ENCODE measurements around the gene SPATA6L. TPM values are rescaled to one million over a fixed set of nuclear protein-coding genes. Genes with fewer than 3 reads are reported as not detected.

Gene SPATA6L
- total and polyA plus RNA-seq, 10 of the 15 experiments (the other 5 are each of a cell fraction or from before 2014, with no cell fraction given): 0.37 to 1.6 (median 0.91) TPM

DNA sequence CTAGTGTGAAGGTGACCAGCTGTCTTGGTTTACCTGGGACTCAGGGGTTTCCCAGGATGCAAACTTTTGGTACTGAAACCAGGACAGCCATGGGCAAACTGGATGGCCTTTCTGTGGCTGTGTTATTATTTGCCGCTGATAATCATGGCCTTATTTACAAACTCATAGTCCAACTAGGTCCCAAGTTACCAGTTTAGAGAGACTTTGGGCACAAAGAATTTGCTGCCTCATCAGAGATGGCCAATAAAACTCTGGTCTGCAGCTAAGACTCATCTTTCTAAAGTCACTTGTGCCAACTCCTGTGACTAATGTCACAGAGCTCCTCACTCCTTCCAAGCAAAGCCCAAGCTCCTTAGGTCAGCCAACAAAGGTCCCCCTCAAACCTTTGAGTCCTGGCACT is 51.7 kb downstream of the SPATA6L start:
- no peak overlapping the region for H3K4me3 ChIP-seq
- TF ChIP-seq NR2F1 (conservative IDR thresholded peaks at IDR 0.05): no peak
- TF ChIP-seq, protein P1, sequence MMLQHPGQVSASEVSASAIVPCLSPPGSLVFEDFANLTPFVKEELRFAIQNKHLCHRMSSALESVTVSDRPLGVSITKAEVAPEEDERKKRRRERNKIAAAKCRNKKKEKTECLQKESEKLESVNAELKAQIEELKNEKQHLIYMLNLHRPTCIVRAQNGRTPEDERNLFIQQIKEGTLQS (IDR thresholded peaks at IDR 0.05; ENCODE audit: borderline replicate concordance, extremely low read depth, low read depth, low read length): no peak
- no peak for TF ChIP-seq POLR2A (IDR thresholded peaks at IDR 0.05; ENCODE audit: low read depth, low read length)
- no peak for TF ChIP-seq YBX1 (IDR thresholded peaks at IDR 0.05)
- TF ChIP-seq, protein P2, sequence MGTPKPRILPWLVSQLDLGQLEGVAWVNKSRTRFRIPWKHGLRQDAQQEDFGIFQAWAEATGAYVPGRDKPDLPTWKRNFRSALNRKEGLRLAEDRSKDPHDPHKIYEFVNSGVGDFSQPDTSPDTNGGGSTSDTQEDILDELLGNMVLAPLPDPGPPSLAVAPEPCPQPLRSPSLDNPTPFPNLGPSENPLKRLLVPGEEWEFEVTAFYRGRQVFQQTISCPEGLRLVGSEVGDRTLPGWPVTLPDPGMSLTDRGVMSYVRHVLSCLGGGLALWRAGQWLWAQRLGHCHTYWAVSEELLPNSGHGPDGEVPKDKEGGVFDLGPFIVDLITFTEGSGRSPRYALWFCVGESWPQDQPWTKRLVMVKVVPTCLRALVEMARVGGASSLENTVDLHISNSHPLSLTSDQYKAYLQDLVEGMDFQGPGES (IDR thresholded peaks at IDR 0.05): no peak
- no peak for TF ChIP-seq TBL1XR1 (IDR thresholded peaks at IDR 0.05; ENCODE audit: low read depth, low read length)
- no peak for TF ChIP-seq YY1 (IDR thresholded peaks at IDR 0.05; ENCODE audit: low read depth, low read length)
- no peak for TF ChIP-seq RCOR1 (conservative IDR thresholded peaks at IDR 0.05; ENCODE audit: low read depth, low read length)
- no peak for TF ChIP-seq MYC (IDR thresholded peaks at IDR 0.05; ENCODE audit: insufficient read depth, insufficient read length, insufficient replicate concordance, low read length, severe bottlenecking)
- TF ChIP-seq SUZ12 (IDR thresholded peaks at IDR 0.05; ENCODE audit: unreplicated experiment): no peak
- TF ChIP-seq NR2C1 (IDR thresholded peaks at IDR 0.05): no peak
- TF ChIP-seq, protein P3, sequence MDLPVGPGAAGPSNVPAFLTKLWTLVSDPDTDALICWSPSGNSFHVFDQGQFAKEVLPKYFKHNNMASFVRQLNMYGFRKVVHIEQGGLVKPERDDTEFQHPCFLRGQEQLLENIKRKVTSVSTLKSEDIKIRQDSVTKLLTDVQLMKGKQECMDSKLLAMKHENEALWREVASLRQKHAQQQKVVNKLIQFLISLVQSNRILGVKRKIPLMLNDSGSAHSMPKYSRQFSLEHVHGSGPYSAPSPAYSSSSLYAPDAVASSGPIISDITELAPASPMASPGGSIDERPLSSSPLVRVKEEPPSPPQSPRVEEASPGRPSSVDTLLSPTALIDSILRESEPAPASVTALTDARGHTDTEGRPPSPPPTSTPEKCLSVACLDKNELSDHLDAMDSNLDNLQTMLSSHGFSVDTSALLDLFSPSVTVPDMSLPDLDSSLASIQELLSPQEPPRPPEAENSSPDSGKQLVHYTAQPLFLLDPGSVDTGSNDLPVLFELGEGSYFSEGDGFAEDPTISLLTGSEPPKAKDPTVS (IDR thresholded peaks at IDR 0.05; ENCODE audit: low read depth, low read length): no peak
- no peak for TF ChIP-seq HDGF (IDR thresholded peaks at IDR 0.05)
- no peak for TF ChIP-seq BCL11A (IDR thresholded peaks at IDR 0.05; ENCODE audit: low read depth, low read length)
- TF ChIP-seq, protein P4, sequence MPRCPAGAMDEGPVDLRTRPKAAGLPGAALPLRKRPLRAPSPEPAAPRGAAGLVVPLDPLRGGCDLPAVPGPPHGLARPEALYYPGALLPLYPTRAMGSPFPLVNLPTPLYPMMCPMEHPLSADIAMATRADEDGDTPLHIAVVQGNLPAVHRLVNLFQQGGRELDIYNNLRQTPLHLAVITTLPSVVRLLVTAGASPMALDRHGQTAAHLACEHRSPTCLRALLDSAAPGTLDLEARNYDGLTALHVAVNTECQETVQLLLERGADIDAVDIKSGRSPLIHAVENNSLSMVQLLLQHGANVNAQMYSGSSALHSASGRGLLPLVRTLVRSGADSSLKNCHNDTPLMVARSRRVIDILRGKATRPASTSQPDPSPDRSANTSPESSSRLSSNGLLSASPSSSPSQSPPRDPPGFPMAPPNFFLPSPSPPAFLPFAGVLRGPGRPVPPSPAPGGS (IDR thresholded peaks at IDR 0.05; ENCODE audit: borderline replicate concordance, insufficient read depth, low read depth, low read length, poor library complexity, severe bottlenecking): no peak
- no peak for TF ChIP-seq FOXM1 (IDR thresholded peaks at IDR 0.05; ENCODE audit: low read depth, low read length)
- no peak for TF ChIP-seq GABPA (IDR thresholded peaks at IDR 0.05; ENCODE audit: low read depth)
- TF ChIP-seq POLR2AphosphoS5 (IDR thresholded peaks at IDR 0.05; ENCODE audit: low read length): no peak
- no peaks in the 10 kb centered on the region for H3K27me3 ChIP-seq (replicated peaks in 1 of 2; ENCODE audit: control insufficient read depth in 2 of 2, insufficient read depth in 2 of 2, low read length in 1 of 2)
- no peaks in the 10 kb centered on the region for H3K4me1 ChIP-seq (ENCODE audit: control insufficient read depth, insufficient read depth, low read length)
- WGBS (ENCODE audit: insufficient coverage, insufficient replicate concordance, low lambda C conversion rate, missing lambda C conversion rate): 93% methylated on average over 1 of the region's 1 CpG
- no peaks in the 10 kb centered on the region for H3K9me3 ChIP-seq (replicated peaks; ENCODE audit: control insufficient read depth, insufficient read depth, low read length)
- ChIA-PET POLR2A (no interaction called here), RAD21 (ENCODE audit: unreplicated experiment) (no interaction called here), SMC1A (ENCODE audit: uncharacterized antibody, unreplicated experiment) (interaction anchor here (1.0 kb wide), 1 partner anchor 24 kb away, joined by 3 read pairs; no protein-coding TSS in a partner anchor), CTCF (no interaction called here)
- intact Hi-C loops (cut with micrococcal nuclease; ENCODE audit: unreplicated experiment): no loop called here
- H3K4me2 ChIP-seq (ENCODE audit: control insufficient read depth, insufficient read depth): no peak overlapping the region
- no peak overlapping the region for H3K9ac ChIP-seq (ENCODE audit: control insufficient read depth, insufficient read depth, low read length)
- H3K27ac ChIP-seq (ENCODE audit: control insufficient read depth, insufficient read depth): no peak overlapping the region
- no TSS peak for BruUV-seq (replicated peaks)
- ATAC-seq (no peak), FAIRE-seq (no peak), DNase-seq (ENCODE audit: low read depth, low spot score) (no peak)
- no peaks in the 10 kb centered on the region for H3K36me3 ChIP-seq (ENCODE audit: control insufficient read depth in 2 of 2, insufficient read depth in 2 of 2, low read length in 1 of 2)
- no peaks in the 10 kb centered on the region for H4K20me1 ChIP-seq (ENCODE audit: control insufficient read depth, insufficient read depth)
- no peaks in the 10 kb centered on the region for H3K79me2 ChIP-seq (ENCODE audit: control insufficient read depth, insufficient read depth, low read length)
- H2AFZ ChIP-seq (ENCODE audit: control insufficient read depth, low read depth, low read length): no peak overlapping the region
- in situ Hi-C loops (cut with MboI): no loop called here

Measured in GM12878 (cell line).